ENCODE results near the gene ANKRD11.
"Not testable (repeated sequence)": the region's sequence is repeated elsewhere in the genome, so short reads cannot be mapped to it uniquely, and the experiment has no call there.

ANKRD11 gene

DNA sequence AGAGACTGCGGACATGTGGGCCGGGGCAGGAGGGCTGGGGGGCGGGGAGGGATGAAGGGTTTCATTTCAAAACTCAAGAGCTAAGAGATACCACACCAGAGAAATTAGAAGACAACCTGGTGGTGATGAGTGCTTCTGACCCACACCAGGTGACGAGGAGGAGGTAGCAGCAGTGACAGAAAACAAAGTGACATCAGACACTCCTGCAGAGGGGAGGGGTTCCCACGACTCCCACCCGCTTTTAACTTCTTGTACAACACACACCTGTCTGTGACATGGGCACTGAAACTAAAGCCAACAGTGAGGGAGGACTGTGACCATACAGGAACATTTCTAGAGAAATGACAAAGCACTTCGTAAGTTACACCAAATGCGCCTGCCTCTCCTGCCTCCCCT is 112.9 kb downstream of the ANKRD11 start:
- FAIRE-seq: no peak

DNA sequence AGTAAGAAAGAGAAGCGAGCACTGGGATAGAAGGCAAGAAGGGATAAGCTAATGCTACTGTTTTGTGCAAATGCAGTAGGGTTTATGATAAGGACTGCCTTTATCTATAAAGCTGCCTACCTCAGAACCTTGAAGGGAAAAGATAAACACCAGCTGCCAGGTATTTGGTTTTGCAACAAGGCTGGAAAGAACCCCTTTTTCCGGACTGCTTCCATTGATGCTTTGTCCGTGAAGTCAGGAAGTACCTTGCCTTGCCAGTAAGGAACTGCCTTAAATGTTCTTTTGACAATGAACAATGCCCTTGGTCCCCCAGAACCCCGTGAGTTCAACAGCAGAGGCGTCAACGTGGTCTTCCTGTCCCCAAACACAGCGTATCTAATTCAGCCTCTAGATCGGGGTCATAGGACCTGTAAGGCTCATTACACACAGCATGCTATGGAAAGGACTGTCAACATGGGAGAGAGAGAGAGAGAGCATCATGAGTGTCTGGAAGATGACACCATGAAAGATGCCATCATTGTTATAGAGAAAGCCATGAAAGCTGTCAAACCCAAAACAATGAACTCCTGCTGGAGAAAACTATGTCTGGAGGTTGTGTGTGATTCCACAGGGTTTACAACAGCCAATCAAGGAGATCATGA is 113.4 kb downstream of the ANKRD11 start:
- no peak for FAIRE-seq

DNA sequence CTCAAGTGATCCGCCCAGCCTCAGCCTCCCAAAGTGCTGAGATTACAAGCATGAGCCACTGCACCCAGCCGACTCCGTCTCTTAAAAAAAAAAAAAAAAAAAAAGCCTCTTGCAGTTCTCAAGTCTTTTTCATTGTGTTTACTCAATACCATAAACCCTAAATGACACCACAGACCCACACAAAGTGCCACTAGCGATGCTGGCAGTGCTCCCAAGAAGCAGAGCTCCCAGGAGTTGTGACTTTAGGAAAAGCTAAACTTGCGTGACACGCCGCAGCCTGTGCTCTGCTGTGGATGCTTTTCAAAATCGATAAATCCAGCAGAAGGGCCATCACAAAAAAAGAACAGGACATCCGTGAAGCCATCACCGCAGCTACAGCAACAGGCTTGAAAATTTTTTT is 114.7 kb downstream of the ANKRD11 start:
- no peak for FAIRE-seq

DNA sequence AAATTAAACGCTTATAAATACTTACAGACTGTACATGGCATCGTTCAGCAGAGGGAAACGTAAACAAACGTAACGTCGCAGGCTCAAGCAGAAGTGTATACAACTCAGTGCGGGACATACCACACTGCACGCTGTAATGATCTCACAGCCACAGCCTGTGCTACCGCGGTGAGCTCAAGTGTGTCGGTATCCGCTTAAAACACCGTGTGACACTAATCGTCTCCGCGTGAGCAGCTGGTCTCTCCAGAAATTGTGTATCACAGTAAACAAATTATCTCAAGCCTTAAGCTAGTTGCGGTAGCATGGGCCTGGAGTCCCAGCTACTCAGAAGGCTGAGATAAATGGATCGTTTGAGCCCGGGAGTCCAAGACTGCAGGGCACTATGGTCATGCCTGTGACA is 115.3 kb downstream of the ANKRD11 start:
- no peak for FAIRE-seq

DNA sequence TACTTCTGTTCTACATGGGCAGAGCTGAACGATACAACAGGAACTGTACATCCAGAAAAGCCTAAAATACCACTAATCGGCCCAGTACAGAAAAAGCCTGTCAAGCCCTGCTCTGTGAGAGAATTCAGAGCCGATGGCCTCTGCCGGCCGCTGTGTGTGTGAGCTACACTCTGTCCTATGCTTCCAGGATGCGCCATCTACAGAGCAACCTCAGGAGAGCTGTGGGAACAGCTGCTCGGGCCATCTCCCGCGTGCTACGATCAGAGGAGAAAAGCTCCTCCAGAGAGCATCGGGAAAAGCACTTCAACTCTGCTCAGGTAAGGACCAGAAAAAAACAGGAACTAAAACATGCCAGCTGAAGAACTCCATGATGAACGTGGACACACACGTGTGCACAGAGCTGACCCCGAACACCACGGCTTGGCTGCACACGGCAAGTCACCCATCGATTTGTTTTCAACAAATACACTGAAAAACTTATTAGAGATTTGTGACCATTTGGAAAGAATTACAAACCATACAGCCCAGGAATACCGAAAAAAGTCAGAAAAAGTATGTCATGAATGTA is 115.9 kb downstream of the ANKRD11 start:
- FAIRE-seq: no peak

DNA sequence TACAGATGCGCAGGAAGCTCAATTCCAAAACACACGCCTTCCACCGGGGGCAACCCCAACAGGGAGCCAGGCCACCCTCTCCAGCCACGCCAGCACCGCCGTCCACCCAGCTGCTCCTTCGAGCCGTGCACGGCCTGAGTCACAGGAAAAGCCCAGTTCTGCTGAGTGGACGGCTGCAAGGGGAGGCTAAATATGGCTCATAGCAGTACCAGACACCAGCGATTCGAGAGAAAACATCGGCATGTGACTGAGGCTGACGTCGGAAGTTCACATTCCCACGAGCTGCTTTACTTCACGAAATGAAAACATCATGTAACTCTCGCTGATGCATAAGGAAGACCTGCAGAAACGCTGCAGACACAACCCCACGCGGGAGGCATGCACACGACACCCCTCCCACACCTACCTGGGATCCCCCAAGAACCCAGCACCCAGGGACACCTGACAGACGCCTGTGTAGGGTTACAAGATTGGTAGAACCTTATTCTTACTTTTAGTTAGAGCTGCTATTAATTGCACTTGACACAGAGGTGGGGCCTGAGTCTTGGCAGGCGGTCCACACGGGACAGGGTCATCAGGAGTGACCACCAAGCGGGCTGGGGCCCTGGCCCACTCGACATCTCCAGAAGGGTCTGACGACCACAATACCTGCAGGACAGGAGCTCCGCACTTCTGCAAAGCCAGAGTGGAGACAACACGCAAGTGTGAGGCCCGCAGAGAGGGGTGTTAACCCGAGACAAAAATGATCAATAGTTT is 116.8 kb downstream of the ANKRD11 start:
- no peak for FAIRE-seq

DNA sequence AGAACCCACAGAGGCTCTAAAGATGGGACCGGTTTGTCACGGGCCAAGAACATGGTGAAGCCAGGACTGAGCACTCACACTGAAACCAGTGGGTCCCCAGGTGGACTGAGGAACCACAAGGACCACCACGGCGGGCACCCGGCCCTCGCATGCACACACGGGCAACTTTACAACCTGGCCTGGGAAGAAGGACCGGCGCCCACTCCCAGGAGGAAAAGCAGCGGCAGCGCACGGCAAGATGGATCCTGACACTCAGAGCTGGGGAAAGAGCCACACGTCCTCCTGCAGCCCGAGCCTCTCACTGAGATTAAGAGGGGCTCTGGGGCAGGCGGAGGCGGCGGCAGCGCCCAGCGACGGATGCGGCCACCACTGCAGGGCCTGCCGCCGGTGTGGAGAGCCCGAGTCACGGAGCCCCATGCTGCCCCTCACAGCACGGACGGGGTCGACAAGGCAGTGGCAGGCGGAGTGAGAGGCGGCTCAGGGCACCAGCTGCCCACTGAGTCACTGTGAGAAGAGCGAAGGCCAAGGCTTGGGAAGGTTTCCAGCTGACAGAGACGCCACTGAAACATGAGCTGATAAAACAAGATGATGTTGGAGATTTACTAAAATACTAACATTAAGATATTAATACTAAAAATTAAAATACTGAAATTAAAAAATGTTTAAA is 118.3 kb downstream of the ANKRD11 start:
- FAIRE-seq: no peak

DNA sequence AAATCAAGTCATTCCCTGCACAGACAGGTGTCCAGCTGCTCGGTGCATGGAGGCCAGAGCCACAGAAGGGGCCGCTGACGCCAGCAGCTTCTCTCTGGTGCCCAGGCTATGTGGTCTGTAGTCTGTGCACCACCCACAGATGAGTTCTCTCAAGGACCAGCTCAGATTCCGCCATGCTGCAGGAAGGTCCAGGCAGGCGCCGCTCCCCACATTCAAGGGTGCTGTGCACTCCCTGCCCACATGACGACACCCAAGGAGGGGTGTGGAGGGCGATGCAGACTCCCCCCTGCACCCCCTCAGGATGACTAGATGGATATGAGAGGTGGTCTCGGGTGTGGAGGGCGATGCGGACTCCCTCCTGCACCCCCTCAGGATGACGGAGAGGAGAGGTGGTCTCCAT is 119.0 kb downstream of the ANKRD11 start:
- FAIRE-seq: no peak

DNA sequence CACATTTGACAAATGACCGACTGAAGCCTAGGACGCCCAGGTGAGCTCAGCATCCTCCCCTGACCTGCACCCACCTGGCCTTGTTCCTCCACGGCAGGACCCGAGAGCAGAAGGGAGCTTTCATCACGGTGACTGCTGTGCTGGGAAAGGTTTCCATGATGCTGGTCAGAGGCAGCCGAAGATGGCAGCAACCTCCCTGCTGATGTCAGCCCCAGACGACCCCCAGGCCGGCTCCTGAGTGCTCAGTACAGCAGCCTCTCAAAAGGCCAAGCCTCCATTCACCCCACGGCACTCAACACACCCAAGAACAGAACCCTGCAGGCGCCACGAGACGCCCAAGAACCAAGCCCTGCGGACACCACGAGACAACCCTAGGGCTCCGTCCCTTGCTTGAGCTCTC is 119.8 kb downstream of the ANKRD11 start:
- no peak for FAIRE-seq

DNA sequence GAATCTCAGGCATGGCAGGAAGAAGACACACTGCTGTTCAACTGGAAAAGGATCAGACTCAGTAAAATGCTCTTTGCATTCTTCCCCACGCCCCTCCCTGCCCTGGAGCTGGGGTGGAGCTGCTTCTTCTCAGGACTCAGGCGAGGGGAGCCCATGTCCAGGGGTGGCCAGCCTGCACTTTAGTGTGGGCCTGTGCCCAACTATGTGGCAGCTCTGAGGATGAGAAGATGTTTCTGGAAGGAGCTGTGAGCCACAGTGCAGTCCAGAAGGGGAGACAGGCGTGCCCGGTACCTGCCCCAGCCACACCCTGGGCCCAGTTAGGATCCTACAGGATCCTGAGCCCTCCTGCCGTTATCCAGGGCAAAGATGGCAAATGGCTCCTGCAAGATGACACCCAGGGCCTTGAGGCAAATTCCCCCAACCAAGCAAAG is 120.3 kb downstream of the ANKRD11 start:
- no peak for FAIRE-seq

DNA sequence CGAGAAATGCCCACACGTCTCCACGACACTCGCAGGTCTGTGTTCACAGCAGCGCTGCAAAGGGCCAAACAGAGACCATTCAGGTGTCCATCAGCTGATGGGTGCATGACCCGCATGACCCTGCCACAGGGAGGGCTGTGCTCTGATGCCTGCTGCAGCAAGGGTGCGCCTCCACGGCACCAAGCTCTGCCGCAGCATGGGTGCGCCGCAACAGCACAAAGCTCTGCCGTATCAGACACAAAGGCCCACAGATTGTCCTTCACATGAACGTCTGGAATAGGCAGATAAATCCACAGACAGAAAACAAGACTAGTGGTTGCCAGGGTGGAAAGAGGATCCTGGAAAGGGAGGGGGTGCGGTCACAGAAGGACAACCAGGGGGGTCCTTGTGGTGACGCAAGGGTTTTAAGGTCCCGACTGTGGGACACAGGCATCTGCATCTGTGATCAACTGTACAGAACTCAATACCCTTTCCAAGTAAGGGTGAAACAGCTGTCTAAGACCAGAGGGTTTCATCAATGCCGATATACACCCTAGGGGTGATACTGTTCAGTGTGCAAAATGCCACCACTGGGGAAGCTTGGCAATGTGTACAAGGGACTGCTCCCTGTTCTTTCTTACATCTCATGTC is 121.0 kb downstream of the ANKRD11 start:
- no peak for FAIRE-seq

DNA sequence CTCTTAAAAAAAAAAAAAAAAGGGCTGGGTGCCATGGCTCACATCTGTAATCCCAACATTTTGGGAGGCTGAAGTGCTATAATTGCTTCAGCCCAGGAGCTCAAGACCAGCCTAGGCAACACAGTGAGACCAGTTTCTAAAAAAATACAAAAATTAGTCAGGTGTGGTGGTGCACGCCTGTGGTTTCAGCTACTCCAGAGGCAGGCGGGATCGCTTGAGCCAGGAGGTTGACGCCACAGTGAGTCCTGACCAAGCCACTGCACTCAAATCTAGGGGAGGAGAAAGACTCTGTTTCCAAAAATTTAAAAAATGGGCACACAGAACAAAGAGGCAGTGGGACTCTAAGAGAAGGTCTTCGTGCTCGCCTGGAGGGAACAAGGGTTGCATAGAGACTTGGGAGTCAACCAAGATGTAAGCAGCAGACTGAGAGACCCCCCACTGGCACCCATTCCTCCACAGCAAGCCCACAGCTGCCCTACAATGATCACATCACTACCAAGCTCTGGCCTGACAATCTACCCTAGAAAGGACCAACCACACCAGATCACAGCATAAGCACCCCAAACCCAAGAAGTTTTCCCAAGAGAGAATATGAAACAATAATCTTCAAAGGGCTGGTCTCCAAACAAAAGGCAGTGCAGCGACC is 121.6 kb downstream of the ANKRD11 start:
- FAIRE-seq: no peak

DNA sequence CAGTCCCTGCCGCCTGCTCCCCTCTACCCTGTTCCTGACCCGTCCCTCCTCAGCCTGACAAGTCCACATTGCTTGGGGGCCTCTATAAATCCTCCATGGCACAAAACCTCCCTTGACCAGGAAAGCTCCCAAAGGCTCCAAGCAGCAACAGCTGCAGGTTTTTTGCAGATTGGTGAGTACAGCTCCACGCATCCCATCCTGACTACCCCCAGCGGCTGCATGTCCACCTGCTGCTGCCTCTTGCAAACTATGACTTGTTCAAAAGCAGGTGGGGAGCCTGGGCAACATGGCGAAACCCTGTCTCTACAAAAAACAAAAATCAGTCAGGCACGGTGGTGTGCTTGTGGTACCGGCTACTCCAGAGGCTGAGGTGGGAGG is 122.8 kb downstream of the ANKRD11 start:
- no peak for FAIRE-seq

DNA sequence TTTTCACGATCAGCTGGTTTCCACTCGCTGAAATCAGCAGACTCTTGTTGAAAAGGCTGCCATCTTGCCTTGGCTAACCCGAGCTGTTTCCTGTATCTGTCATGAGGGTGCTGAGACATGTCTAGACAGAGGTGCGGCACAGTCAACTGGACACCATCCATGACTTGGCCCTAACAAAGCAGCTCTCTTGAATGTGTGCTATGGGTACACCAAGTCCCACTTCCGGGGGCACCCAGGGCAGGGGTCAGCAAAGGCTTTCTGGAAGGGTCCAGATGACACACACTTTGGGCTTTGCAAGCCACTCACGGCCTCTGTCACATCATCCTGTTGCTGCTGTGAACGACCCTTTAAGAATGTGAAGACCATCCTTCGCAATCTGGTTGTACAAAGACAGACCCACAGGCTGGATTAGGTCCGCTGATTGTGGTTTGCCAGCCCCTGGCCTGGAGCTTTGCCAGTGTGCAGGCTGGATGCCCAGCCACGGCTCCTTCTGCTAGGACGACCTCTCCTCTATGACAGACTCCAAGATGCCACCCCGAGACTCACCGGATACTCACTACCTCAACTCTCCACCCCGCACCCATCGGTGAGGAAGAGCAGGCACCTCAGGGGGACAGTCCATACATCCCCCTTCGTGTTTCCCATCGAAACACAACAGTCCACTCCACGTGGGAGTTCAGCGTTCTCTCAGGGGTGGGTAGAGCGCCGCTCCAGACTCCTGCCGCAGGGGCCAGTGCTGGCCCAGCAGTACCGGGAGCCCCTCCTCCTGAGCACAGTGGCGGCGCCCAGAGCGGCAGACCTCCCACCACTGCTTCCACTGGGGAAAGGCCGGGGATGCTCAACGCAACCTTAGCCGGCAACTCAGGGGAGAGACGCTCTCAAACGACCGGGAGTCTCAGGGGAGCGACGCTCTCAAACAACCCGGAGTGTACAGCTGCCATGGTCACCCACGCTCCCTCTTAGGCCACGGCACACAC is 123.5 kb downstream of the ANKRD11 start:
- FAIRE-seq: no peak

DNA sequence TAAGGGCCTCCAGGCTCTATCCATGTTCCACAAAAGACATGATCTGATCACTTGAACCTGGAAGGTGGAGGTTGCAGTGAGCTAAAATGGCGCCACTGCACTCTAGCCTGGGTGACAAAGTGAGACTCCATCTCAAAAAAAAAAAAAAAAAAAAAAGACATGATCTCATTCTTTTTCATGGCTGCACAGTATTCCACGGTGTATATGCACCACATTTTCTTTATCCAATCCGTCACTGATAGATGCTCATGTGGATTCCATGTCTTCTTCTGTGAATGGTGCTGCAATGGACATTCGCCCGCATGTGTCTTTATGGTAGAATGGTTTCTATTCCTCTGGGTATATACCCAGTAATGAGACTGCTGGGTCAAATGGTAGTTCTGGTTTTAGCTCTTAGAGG is 124.4 kb downstream of the ANKRD11 start:
- FAIRE-seq: no peak

DNA sequence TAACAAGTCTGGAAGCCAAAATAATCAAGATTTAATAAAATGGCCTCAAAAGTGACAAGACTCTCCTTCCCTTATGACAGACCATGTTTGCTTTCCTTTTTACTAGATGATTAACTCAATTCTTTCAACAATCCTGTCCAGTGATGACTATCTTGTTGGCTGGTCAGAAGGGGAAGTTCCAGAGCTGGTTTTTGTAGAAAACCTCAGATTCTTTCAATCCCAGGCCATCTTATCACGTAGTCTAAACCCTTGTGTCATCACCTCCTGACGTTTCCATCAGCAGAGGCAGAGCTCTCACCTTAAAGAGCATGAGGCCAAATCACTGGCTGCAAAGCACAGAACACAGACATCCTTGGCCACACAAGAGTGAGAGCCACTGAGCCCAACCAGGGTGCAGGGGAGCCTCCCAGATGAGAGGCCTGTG is 125.3 kb downstream of the ANKRD11 start:
- FAIRE-seq: no peak

DNA sequence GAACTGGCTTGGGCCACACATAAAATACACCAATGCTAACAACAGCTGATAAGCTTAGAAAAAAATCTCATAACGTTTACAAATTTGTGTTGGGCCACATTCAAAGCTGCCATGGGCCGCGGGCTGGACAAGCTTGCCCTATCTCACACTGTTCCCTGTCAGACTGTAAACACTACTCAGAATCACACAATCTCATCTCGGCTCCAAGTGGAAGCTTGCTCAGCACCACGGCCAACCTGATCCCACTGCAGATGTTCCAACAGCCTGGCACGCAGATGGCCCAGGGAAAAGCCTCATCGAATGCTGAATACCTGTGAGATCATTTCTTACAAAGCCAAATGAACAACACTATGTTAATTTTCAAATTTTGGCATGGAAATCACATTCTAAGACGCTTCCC is 125.8 kb downstream of the ANKRD11 start:
- FAIRE-seq: no peak

DNA sequence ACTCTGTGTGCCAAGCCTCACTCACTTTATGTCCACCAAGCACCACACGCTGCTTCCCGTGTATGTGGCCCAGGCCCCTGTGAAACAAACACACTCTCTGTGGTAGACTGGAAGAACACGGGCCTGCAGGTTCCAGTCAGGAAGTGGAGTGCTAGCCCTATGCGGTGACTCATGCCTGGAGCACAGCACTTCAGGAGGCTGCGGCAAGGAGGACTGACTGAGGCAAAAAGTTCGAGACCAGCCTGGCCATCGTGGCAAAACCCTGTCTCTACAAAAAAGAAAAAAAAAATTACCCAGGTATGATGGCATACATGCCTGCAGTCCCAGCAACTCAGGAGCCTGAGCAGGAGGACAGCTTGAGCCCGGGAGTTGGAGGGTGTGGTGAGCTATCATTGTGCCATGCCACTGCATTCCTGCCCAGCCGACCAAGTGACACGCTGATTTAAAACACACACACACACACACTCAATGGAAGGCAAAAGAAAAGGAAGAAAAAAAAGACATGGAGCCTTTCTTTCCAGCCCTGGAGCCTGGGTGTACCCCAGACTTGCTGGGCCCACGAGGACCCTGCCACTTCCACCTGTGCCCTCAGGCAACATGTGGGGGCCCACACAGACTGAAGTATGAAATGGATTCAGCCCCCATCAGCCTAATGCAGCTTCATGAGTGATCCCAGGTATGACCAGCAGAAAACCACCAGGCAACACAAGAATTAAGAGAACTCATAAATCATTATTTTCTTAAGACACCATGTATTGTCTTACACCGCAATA is 126.6 kb downstream of the ANKRD11 start:
- no peak for FAIRE-seq

DNA sequence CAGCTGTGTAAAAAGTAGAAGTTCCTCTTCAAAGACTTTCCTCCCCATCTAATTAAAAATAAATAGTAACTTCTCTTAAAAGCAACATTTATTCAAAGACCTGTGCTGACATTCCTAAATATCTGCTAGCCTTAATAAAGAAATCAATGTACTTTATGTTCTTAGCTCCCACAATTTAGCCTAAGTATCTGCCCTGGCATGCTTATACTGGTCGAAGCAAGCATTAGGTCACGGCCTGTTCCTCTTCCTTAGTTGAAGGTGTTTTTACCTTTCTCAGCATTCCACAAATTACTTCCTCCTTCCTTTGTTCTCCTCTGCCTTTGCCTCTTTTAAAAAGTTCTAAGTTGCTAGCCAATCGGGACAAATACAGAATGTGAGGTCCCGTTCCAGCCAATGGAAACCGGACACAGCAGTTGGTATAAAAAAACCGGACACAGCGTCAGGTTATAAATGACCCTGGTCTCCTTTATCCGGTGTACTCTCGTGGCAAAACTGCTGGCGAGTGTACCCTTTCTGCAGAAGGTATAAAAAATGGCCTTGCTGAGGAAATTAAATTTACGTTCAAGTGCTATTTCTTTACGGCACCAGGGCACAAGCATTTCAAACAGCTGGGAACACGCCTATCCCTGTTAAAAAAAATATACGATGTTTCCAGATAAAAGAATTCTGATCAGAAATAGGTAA is 127.7 kb downstream of the ANKRD11 start:
- FAIRE-seq: not testable (repeated sequence)
